H1 (cell line): ENCODE data around the gene DDX1. TPM values are rescaled to one million over a fixed set of nuclear protein-coding genes. Genes with fewer than 3 reads are reported as not detected.

Experiments used
- CTCF ChIA-PET: fragments of 300-600 bp; sonication (Branson Sonifier 250); formaldehyde crosslinking; loops from one replicate; lab custom pipeline; 2021; ENCODE audit not compliant: partially characterized antibody; lab: Charles Lee
- POLR2A ChIA-PET: fragments of 300-600 bp; sonication (Branson Sonifier 250); formaldehyde crosslinking; loops from one replicate; lab custom pipeline; 2021; ENCODE audit warnings: inconsistent platforms; ENCODE audit not compliant: partially characterized antibody; lab: Charles Lee
- DNase-seq, 2 experiments: peaks; one replicate each; pipeline versions ENCODE4 v3.0.0 to v3.0.0-alpha.2; 2010 to 2022; ENCODE audit warnings: low spot score in 2 of 2, low read depth in 1 of 2, mixed read lengths in 1 of 2
- FAIRE-seq: peaks from 2 replicates; lab custom pipeline; 2011; peaks lifted over from hg19 to GRCh38; lab: Jason Lieb, UNC
- H2AFZ ChIP-seq: 2 replicates; pipeline ENCODE4 v1.8.1; 2012; ENCODE audit warnings: low read length, inconsistent platforms
- H2AK5ac ChIP-seq: 2 replicates; pipeline ENCODE4 v1.6.1; 2013; ENCODE audit warnings: low read depth, low read length
- H2BK120ac ChIP-seq: replicated peaks from 2 replicates; pipeline ENCODE3; 2013; ENCODE audit warnings: low read depth, low read length, inconsistent platforms
- H2BK12ac ChIP-seq: 2 replicates; pipeline ENCODE4 v1.6.1; 2013; ENCODE audit warnings: low read depth, low read length
- H2BK15ac ChIP-seq: 2 replicates; pipeline ENCODE4 v1.6.1; 2013; ENCODE audit warnings: low read length
- H2BK20ac ChIP-seq: 2 replicates; pipeline ENCODE4 v1.6.1; 2013; ENCODE audit warnings: low read length
- H2BK5ac ChIP-seq: 2 replicates; pipeline ENCODE4 v1.6.1; 2013; ENCODE audit warnings: low read depth, low read length
- H3K14ac ChIP-seq: 2 replicates; pipeline ENCODE4 v1.6.1; 2013; ENCODE audit warnings: inconsistent platforms; ENCODE audit not compliant: insufficient read length
- H3K18ac ChIP-seq: 2 replicates; pipeline ENCODE4 v1.6.1; 2013; ENCODE audit warnings: low read length; ENCODE audit errors: extremely low read depth
- H3K23ac ChIP-seq: 2 replicates; pipeline ENCODE4 v1.6.1; 2013; ENCODE audit warnings: inconsistent platforms; ENCODE audit not compliant: insufficient read length
- H3K23me2 ChIP-seq: 2 replicates; pipeline ENCODE4 v1.6.1; 2013; ENCODE audit warnings: low read depth, low read length
- H3K27ac ChIP-seq: 2 replicates; pipeline ENCODE4 v1.6.1; 2011; ENCODE audit warnings: low read depth, low read length, inconsistent platforms
- H3K27me3 ChIP-seq, 4 experiments: replicated peaks in 1 of 4; 1 replicate in 1 of 4; 2 replicates in 3 of 4; pipeline versions ENCODE4 v1.6.1 to v1.8.1; 2011 to 2013; ENCODE audit warnings: low read length in 3 of 4, mild to moderate bottlenecking in 3 of 4, inconsistent platforms in 2 of 4, mixed read lengths in 2 of 4, moderate library complexity in 1 of 4; ENCODE audit not compliant: control insufficient read depth in 3 of 4, insufficient read depth in 3 of 4; ENCODE audit errors: extremely low read depth in 1 of 4
- H3K36me3 ChIP-seq, 4 experiments: 2 replicates each; pipeline versions ENCODE4 v1.6.1 to v1.8.1; 2011 to 2013; ENCODE audit warnings: mild to moderate bottlenecking in 4 of 4, low read length in 3 of 4, moderate library complexity in 2 of 4, control low read depth in 1 of 4, inconsistent platforms in 1 of 4; ENCODE audit not compliant: insufficient read depth in 4 of 4, control insufficient read depth in 2 of 4
- H3K4ac ChIP-seq: replicated peaks from 2 replicates; pipeline ENCODE3; 2013; ENCODE audit warnings: low read length, low read depth, mixed read lengths, inconsistent platforms; ENCODE audit not compliant: insufficient read length
- H3K4me1 ChIP-seq, 4 experiments: replicated peaks in 1 of 4; 1 replicate in 1 of 4; 2 replicates in 3 of 4; pipeline versions ENCODE4 v1.6.1 to v1.8.1; 2011 to 2013; ENCODE audit warnings: low read length in 3 of 4, inconsistent platforms in 2 of 4, mixed read lengths in 1 of 4; ENCODE audit not compliant: insufficient read depth in 4 of 4, control insufficient read depth in 3 of 4
- H3K4me2 ChIP-seq, 2 experiments: 2 replicates each; pipeline versions ENCODE4 v1.6.1 to v1.8.1; 2011 to 2013; ENCODE audit warnings: low read depth in 2 of 2, low read length in 2 of 2, control low read depth in 1 of 2, inconsistent platforms in 1 of 2, mild to moderate bottlenecking in 1 of 2; ENCODE audit not compliant: insufficient read depth in 1 of 2
- H3K4me3 ChIP-seq, 4 experiments: fragments of 200-600, 300-600 bp in 1 of 4; sonication (generic), shearing (Covaris generic), sonication (Bioruptor Twin) in 1 of 4; 2 replicates each; pipeline versions ENCODE4 v1.5.1 to v1.8.1; 2011 to 2016; ENCODE audit warnings: low read length in 4 of 4, low read depth in 3 of 4, control low read depth in 2 of 4, inconsistent platforms in 2 of 4, mild to moderate bottlenecking in 2 of 4, mixed read lengths in 1 of 4, moderate library complexity in 1 of 4; ENCODE audit not compliant: insufficient read depth in 2 of 4; ENCODE audit errors: extremely low read depth in 1 of 4
- H3K56ac ChIP-seq: replicated peaks from 2 replicates; pipeline ENCODE3; 2013; ENCODE audit warnings: low read depth, mild to moderate bottlenecking, mixed read lengths, low read length, inconsistent platforms; ENCODE audit not compliant: insufficient read length
- H3K79me1 ChIP-seq: 2 replicates; pipeline ENCODE4 v1.6.1; 2013; ENCODE audit warnings: low read depth, low read length, control low read depth
- H3K79me2 ChIP-seq, 2 experiments: 2 replicates each; pipeline versions ENCODE4 v1.6.1 to v1.8.1; 2012 to 2013; ENCODE audit warnings: low read length in 2 of 2, mild to moderate bottlenecking in 2 of 2, inconsistent platforms in 1 of 2; ENCODE audit not compliant: insufficient read depth in 2 of 2, control insufficient read depth in 1 of 2
- H3K9ac ChIP-seq, 4 experiments: replicated peaks in 1 of 4; 1 replicate in 1 of 4; 2 replicates in 3 of 4; pipeline versions ENCODE4 v1.6.1 to v1.8.1; 2011 to 2013; ENCODE audit warnings: low read depth in 3 of 4, low read length in 3 of 4, control low read depth in 2 of 4, mild to moderate bottlenecking in 2 of 4, moderate library complexity in 2 of 4, inconsistent platforms in 1 of 4; ENCODE audit errors: extremely low read depth in 1 of 4
- H3K9me3 ChIP-seq, 2 experiments: 2 replicates each; pipeline versions ENCODE4 v1.6.1 to v1.8.1; 2012 to 2013; ENCODE audit warnings: mild to moderate bottlenecking in 2 of 2, moderate library complexity in 2 of 2, control low read depth in 1 of 2, inconsistent platforms in 1 of 2, low read depth in 1 of 2, low read length in 1 of 2, mixed read lengths in 1 of 2; ENCODE audit not compliant: insufficient read depth in 2 of 2
- H4K20me1 ChIP-seq, 2 experiments: replicated peaks in 1 of 2; 2 replicates each; pipeline versions ENCODE3 to v1.8.1; 2011 to 2013; ENCODE audit warnings: inconsistent platforms in 2 of 2, low read length in 2 of 2, mild to moderate bottlenecking in 1 of 2; ENCODE audit not compliant: insufficient read depth in 2 of 2, control insufficient read depth in 1 of 2
- H4K5ac ChIP-seq: 2 replicates; pipeline ENCODE4 v1.6.1; 2013; ENCODE audit warnings: low read length, low read depth, mixed read lengths, inconsistent platforms; ENCODE audit not compliant: insufficient read length
- H4K8ac ChIP-seq: 2 replicates; pipeline ENCODE4 v1.8.0; 2013; ENCODE audit warnings: mild to moderate bottlenecking, moderate library complexity, low read length, inconsistent platforms; ENCODE audit not compliant: insufficient read depth; ENCODE audit errors: extremely low read depth
- H4K91ac ChIP-seq: replicated peaks from 2 replicates; pipeline ENCODE3; 2013; ENCODE audit warnings: low read length, mixed read lengths, inconsistent platforms; ENCODE audit not compliant: insufficient read length
- ASH2L ChIP-seq: fragments of 200-600, 300-600 bp; sonication (generic); IDR thresholded peaks from one replicate; pipeline ENCODE4 v1.7.1; 2017; ENCODE audit warnings: low read length
- CBX5 ChIP-seq: fragments of 300-800, 300-1000 bp; sonication (generic); IDR thresholded peaks from 2 replicates; pipeline ENCODE4 v1.7.1; 2016; ENCODE audit warnings: antibody characterized with exemption, low read length, low read depth
- EP300 ChIP-seq, 2 experiments: IDR thresholded peaks; 1 replicate in 1 of 2; 2 replicates in 1 of 2; pipeline ENCODE4 v1.6.1; 2011 to 2012; ENCODE audit warnings: low read depth in 2 of 2, low read length in 2 of 2, mild to moderate bottlenecking in 2 of 2, borderline replicate concordance in 1 of 2, inconsistent platforms in 1 of 2, moderate library complexity in 1 of 2
- GABPA ChIP-seq: IDR thresholded peaks from 2 replicates; pipeline ENCODE4 v1.6.1; 2011; ENCODE audit warnings: mild to moderate bottlenecking, low read length, moderate library complexity, borderline replicate concordance; ENCODE audit not compliant: insufficient read depth
- HDAC6 ChIP-seq: IDR thresholded peaks from one replicate; pipeline ENCODE4 v1.7.1; 2012; ENCODE audit warnings: low read depth, mild to moderate bottlenecking, inconsistent platforms, low read length, moderate library complexity
- JUND ChIP-seq: IDR thresholded peaks from 2 replicates; pipeline ENCODE4 v1.6.1; 2011; ENCODE audit warnings: mild to moderate bottlenecking, improper control_type of control experiment, low read length
- KDM5A ChIP-seq: fragments of 200-600 bp; IDR thresholded peaks from 2 replicates; pipeline ENCODE4 v1.7.1; 2012; ENCODE audit warnings: mild to moderate bottlenecking, low read length, inconsistent platforms, mixed read lengths
- POU5F1 ChIP-seq: IDR thresholded peaks from 2 replicates; pipeline ENCODE4 v1.6.1; 2011; ENCODE audit warnings: low read depth, mild to moderate bottlenecking, low read length, moderate library complexity
- RAD21 ChIP-seq, 2 experiments: IDR thresholded peaks in 1 of 2; conservative IDR thresholded peaks in 1 of 2; 2 replicates each; pipeline ENCODE4 v1.6.1; 2011; ENCODE audit warnings: low read depth in 2 of 2, low read length in 2 of 2, improper control_type of control experiment in 1 of 2, inconsistent platforms in 1 of 2, mild to moderate bottlenecking in 1 of 2, moderate library complexity in 1 of 2
- SRF ChIP-seq: IDR thresholded peaks from 2 replicates; pipeline ENCODE4 v1.6.1; 2011; ENCODE audit warnings: mild to moderate bottlenecking, low read depth, low read length, moderate library complexity
- WGBS, 2 experiments: shearing (Covaris generic) in 1 of 2; methylation state at CpG; one replicate each; pipeline versions ENCODE4 v1.1.6 to v1.1.7; 2013 to 2015; ENCODE audit warnings: low lambda C conversion rate in 2 of 2, mixed read lengths in 2 of 2, inconsistent platforms in 1 of 2, low coverage in 1 of 2, missing lambda C conversion rate in 1 of 2; ENCODE audit not compliant: insufficient replicate concordance in 2 of 2, insufficient coverage in 1 of 2, insufficient read length in 1 of 2; ENCODE audit errors: extremely low coverage in 1 of 2, missing lambda C conversion rate in 1 of 2; 5-methylcytosine and 5-hydroxymethylcytosine counted together
- polyA plus RNA-seq, 7 experiments: library from polyadenylated mRNA; depleted of rRNA in 3 of 7; stranded (reverse) in 5 of 7; unstranded in 2 of 7; fragments of >200 nt in 5 of 7; fragments of 200-250 nt in 2 of 7; gene quantifications; 1 replicate in 5 of 7; 2 replicates in 1 of 7; 4 replicates in 1 of 7; pipeline versions ENCODE4 v1.2.1 to v1.2.3, GENCODE V29; 2011 to 2013; ENCODE audit warnings: missing spikeins in 2 of 7, mixed read lengths in 2 of 7
- total RNA-seq: library from RNA; stranded (reverse); fragmentation: NEBNext Ultra II Directional; extraction: Animal tissue kit (Norgen Biotek cat#: 25700); gene quantifications from 2 replicates; pipeline ENCODE4 v1.2.1, GENCODE V29; 2021
- TF ChIP-seq, protein P1 (sequence below): IDR thresholded peaks from 2 replicates; pipeline ENCODE4 v1.6.1; 2011; ENCODE audit warnings: low read depth, mild to moderate bottlenecking, low read length; ENCODE audit not compliant: insufficient read depth
- TF ChIP-seq, protein P2 (sequence below): IDR thresholded peaks from 2 replicates; pipeline ENCODE4 v1.6.1; 2012; ENCODE audit warnings: inconsistent platforms

The DDX1 gene
- total and polyA plus RNA-seq, 2 of the 8 experiments (the other 6 are each of a cell fraction or from before 2014, with no cell fraction given) = 51.1 to 161 TPM

DNA sequence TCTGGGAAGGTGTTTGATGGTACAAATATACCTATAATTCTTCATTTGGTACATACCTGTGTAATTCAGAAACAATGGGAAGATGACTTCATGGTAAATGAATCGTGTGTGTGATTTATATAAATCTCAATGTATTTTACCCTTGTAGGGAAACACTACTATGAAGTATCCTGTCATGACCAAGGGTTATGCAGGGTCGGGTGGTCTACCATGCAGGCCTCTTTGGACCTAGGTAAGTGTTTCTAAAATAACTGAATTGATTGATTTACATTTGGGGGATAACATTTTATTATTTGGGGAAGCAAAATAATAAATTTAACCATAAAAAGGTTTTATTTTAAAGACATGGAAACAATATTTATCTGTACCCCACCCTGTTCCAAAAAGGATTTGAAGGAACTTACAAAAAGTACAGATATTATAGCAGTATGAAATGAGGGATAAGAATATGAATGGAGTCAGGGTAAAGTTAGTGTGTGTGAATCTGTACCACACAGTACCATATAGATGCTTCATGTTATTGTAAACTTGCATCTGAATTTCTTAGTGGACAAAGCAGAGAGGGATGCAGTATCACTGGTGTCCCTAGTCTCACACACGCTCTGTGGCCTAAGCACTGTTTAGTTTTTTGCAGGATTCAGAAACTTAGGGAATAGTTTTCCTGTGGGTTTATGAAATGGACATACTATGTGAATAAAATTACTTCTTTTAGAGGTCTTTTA lies 11.5 kb downstream of the DDX1 start:
- no peak overlapping the region for H4K91ac ChIP-seq
- peaks cover 0 to 4% of the 10 kb centered on the region in 2 experiments for H4K20me1 ChIP-seq
- DNase-seq (no peak), FAIRE-seq (no peak)
- no peaks in the 10 kb centered on the region for H3K27me3 ChIP-seq
- no peak overlapping the region for H3K27ac ChIP-seq
- no peak overlapping the region for H3K23ac ChIP-seq
- CTCF ChIA-PET = no interaction called here
- no peak overlapping the region for H3K14ac ChIP-seq
- no peak overlapping the region for H2AK5ac ChIP-seq
- no peak overlapping the region for H2BK12ac ChIP-seq
- WGBS, 2 experiments = 96% methylated on average over 3 of the region's 3 CpGs; no CpG with 5 or more reads in 1 of the 2 experiments
- H3K56ac ChIP-seq = no peak overlapping the region
- no peak overlapping the region for H2AFZ ChIP-seq
- no peaks in the 10 kb centered on the region for H3K9me3 ChIP-seq
- no peaks in the 10 kb centered on the region for H3K4me1 ChIP-seq
- no peak overlapping the region for H3K4me3 ChIP-seq
- no peak overlapping the region for H2BK5ac ChIP-seq
- POLR2A ChIA-PET = interaction anchor here (1.6 to 1.7 kb wide), 2 partner anchors 12 to 18 kb away, joined by 3 read pairs; no protein-coding TSS in a partner anchor
- no peak overlapping the region for H3K4ac ChIP-seq
- no peaks in the 10 kb centered on the region for H3K79me2 ChIP-seq
- no peak overlapping the region for H2BK15ac ChIP-seq
- H3K9ac ChIP-seq = no peak overlapping the region
- H3K36me3 ChIP-seq = peaks cover 28 to 98% (median 82%) of the 10 kb centered on the region in 4 experiments
- no peak overlapping the region for H3K18ac ChIP-seq
- no peaks in the 10 kb centered on the region for H3K79me1 ChIP-seq
- H4K8ac ChIP-seq = no peak overlapping the region
- H4K5ac ChIP-seq = no peak overlapping the region
- H2BK120ac ChIP-seq = no peak overlapping the region
- no peaks in the 10 kb centered on the region for H3K23me2 ChIP-seq
- H2BK20ac ChIP-seq = no peak overlapping the region
- no peak overlapping the region for H3K4me2 ChIP-seq
- TF ChIP-seq HDAC6 (no peak), POU5F1 (no peak), JUND (no peak), RAD21 (IDR thresholded peaks at IDR 0.05 in 1 of 2, conservative IDR thresholded peaks at IDR 0.05 in 1 of 2; ENCODE audit: low read depth in 2 of 2, low read length in 2 of 2) (no peak), KDM5A (no peak), EP300 (IDR thresholded peaks at IDR 0.05; ENCODE audit: borderline replicate concordance in 1 of 2, low read depth in 2 of 2, low read length in 2 of 2) (no peak), CBX5 (no peak), SRF (no peak), GABPA (no peak), ASH2L (no peak)
- TF ChIP-seq, protein P1, sequence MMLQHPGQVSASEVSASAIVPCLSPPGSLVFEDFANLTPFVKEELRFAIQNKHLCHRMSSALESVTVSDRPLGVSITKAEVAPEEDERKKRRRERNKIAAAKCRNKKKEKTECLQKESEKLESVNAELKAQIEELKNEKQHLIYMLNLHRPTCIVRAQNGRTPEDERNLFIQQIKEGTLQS = no peak
- TF ChIP-seq, protein P2, sequence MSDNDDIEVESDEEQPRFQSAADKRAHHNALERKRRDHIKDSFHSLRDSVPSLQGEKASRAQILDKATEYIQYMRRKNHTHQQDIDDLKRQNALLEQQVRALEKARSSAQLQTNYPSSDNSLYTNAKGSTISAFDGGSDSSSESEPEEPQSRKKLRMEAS = no peak
